Suppressor macrophage treated with lipopolysaccharide for 4 hours (primary cell): ENCODE measurements around the gene ALAS1.
A peak's percentile ranks its signal among the peaks of the same experiment; 100 is the strongest.
"Not testable (repeated sequence)": the region's sequence is repeated elsewhere in the genome, so short reads cannot be mapped to it uniquely, and the experiment has no call there.

Experiments
- DNase-seq: peaks from one replicate; pipeline ENCODE4 v3.0.0-alpha.2; 2020

ALAS1 gene

DNA sequence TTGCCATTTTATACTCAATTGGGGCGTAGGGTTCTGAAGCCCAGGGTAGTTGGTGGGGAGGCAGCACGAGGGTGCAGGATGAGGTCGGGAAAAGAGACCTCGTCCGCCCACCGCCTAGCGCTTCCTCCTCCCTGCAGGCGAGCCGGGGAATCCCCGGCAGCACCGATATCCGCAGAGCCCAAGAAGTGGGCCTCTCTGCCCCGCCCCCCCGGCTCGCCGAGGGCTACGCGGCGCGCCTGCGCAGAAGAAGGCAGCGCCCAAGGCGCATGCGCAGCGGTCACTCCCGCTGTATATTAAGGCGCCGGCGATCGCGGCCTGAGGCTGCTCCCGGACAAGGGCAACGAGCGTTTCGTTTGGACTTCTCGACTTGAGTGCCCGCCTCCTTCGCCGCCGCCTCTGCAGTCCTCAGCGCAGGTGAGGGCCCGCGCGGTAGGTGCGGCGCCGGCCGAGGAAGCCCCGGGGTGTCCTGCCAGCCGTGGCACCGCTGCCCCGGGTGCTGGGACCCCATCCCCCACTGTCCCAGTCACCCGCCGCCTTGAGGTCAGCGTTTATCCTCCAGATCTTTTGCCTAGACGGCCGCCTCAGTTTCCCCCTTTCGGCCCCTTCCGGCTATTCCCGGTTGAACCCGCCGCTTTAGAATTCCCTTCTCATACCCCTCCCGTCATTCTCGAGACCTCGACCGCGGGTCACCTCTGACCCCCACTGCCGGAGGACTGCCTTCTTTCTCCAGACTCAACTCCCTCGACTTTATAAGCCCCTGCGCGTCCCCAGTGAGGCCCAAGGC, at the start of gene ALAS1:
Gene ALAS1 (plus strand): TSS at position 319 of the 784 bp plus-strand sequence. CDS start 1,082 bp downstream, outside the sequence.
- peak; percentile 98 for DNase-seq

DNA sequence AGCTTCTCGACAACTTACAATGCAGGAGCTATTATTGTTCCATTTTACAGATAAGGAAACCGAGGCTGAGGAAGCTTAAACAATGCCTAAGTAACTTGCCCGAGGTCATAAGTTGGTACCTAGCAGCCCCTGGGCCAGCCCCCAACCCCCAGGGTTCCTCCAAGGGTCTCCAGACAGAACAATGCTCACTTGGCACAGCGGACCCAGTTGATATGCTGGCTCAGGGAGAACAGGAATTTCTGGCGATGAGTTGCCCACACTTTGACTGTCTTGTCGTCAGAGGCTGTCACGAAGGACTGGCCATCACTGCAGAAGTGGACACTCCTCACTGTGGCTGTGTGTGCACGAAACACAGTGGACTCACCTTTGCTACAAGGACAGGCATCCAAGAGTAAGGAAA, 48.9 kb upstream of the ALAS1 start:
- no peak for DNase-seq

DNA sequence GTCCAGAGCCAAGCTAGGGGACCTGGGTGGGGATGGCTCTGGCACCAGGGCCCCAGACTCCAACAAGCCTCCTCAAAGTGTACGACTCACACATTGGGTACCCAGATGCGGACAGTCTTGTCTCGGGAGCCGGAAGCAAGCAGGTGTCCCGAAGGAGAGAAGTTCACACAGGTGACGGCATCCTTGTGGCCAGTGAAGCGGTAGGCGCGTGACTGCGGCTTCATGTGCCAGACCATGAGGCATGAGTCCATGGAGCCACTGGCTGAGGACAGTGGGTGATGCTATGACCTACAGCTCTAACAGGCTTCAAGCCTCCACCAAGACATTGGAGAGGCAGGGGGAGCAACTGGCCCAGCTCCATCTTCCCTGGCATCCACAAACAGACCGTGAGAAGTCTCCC, 48.2 kb upstream of the ALAS1 start:
- no peak for DNase-seq

DNA sequence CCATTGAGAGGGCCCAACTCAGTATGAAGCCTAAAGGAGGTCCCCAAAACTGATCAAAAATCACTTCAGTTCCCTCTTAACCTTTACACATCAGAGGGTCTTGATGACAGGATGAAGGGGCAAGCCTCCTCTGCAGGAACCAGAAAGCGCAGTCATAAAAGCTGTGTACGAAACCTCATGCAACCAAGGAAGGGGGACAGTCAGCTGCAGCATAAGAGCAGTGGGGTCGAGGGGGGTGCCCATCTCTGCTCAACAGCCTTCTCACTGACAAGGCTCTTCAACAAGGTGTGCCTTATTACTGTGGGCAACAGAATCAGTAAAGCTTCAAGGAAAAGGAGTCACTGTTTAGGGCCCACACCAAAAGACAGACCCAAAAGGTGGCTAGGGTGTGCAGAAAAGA, 47.6 kb upstream of the ALAS1 start:
- no peak for DNase-seq

DNA sequence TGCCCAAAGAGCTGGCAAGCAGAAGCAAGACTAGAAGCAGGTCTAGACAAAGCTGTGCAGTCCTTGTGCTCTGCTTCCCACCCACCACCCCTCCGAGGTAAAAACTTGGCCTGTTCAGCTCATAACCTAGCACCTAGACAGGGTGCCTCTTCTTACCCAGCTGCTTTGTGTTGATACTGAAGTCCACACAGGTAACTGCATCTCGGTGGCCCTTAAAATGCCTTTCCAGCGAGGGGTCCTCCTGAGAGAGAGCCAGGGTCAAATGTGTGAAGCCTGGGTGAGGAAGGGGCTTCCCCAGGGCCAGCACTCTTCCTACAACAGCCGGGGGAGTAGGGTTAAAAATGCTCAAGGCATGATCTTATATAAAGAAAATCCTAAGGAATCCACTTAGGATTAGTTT, 47.1 kb upstream of the ALAS1 start:
- no peak for DNase-seq

DNA sequence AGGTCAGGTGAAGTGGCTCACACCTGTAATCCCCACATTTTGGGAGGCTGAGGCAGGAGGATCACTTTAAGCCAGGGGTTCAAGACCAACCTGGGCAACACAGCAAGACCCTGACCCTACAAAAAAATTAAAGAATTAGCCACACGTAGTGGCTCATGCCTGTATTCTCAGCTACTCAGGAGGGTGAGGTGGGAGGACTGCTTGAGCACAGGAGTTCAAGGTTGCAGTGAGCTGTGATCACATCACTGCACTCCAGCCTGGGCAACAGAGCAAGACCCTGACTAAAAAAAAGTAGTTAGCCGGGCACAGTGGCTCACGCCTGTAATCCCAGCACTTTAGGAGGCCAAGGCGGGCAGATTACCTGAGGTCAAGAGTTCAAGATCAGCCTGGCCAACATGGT, 46.0 kb upstream of the ALAS1 start:
- not testable (repeated sequence) for DNase-seq

DNA sequence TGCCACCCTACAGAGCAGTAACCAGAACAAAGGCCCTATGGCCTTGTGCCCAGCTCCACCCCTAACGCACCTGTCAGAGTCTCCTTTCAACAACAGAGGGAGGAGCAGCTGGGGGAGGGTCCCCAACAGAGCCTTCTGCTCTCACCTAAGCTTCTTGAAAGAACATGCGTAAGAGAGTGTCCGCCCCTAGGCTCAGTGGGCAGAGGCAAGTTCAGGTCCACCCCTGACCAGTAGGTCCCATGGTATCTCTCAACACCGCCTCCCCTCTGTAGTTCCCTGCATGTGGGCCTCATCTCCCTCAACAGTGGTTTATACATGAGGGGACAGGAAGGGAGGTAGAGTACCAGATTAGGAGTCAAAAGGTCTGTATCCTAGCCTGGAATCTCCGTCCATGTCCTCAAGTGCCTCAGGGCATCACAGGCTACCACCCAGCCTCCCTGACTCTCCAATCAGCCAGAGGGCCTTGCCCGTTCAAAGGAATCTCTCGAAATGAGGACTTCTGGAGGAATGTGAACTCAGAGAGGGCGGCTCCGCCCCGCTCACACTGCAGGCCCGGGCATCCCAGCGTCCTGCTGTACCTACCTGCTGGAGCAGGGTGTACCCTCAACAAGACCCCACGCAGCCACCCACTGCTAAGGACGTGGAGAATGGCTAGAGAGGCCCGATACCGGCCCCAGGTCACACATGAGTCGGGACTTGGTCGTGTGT, 44.4 kb upstream of the ALAS1 start:
- DNase-seq: no peak

DNA sequence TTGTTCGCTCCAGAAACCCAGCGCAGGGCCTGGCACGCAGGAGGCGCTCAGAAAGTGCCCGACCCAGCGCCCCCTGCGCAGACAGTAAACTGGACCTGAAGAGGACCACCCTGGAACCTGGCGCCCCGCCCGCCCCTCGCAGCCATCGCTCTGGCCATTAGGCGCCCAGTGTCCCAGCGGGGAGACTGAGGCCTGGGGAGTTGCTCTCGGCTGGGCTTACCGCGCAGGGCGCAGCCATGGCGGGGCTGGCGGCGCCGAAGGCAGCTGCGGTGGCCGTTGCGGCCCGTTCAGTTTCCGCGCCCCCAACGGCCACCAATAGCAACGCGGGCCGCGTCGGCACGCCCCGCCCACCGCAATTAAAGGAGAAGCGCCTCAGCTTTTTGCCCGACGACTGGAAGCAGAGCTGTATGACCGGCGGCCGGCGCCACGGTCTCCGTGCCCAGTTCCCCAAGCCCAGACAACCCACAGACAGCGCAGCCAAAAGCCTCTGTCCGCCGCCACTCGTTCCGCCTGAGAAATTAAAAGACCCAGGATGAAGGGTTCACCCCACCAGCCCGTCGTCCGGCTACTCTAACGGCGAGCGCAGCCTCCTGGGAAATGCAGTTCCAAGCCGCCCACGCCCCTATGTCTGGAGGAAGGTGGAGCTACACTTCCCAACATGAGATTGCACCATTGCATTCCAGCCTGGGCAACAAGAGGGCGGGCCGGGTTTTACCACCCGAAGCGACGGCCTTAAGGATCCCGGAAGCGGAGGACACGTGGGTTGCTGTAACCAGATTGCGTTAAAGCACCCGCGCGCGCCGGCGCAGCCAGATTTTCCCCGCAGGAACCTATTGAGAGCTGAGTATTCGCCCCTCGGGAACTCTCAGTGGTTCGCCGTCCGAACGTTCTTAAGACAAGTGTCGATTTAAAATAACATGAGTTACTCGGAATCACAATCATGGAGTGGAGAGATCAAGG, 43.5 kb upstream of the ALAS1 start, which contains the start of gene POC1A:
Gene POC1A (minus strand): TSS at position 289 of the 960 bp plus-strand sequence. CDS start 51 bp downstream, at position 238.
- DNase-seq: peak; percentile 99

DNA sequence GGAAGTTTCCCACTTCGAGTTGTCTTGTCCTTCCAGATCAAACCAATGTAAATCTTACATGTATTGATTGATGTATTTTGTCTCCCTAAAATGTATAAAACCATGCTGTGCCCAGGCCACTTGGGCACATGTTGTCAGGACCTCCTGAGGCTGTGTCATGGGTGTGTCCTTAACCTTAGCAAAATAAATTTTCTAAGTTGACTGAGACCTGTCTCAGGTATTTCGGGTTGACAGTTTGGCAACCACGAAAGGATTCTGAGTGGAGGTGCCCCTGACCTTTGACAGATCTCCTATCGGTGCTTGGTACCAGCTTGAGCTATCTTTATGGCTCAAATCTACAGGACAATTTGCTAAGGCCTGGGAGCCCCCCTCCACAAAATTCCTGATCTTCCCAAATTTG, 42.0 kb upstream of the ALAS1 start:
- DNase-seq: no peak

DNA sequence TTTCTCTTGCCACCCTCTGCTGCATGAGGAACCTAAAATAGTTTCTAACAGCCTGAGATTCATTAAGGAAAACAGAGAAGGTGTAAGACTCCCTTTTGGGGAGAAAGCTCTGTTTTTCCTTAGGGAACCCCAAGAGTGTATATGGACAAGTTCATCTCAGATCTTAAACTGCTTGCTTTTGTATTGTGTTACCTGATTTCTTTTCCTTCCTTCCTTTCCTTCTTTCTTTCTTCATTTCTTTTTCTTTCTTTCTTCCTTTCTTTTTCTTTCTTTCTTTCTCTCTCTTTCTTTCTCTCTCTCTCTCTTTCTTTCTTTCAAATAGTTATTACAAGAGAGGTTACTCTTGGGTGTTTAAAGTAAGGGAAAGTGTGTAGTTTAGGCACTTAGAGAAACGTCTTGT, 38.5 kb upstream of the ALAS1 start:
- no peak for DNase-seq

DNA sequence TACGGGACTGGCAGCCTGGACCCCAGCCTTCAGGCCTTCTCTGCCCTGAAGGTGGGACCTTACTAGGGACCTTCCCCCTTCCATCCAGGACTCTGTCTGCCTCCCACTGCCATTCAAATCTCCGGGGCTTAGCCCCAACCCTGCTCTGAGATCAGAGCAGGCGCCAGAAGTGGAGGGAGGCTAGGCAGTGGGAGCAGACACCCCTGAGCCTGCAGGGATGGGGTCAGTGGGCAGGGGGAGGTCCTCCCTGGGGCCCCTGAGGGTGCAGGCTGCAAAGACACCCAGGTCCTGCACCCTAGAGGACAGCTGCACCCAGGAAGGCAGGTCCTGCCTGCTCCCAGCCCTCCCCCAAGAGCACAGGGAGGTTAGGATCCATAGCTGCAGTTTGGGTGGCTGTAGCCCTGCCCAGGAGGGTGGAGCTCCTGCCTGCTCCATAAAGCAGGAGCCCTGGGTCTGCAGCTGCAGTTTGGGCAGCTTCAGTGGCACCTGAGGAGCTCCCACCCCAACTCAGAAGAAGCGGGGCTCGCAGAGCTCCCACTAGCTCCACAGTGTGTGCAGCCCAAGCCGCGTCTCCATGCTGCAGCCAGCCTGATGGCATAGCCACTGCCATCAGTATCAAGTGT, 35.6 kb upstream of the ALAS1 start:
- DNase-seq: no peak

DNA sequence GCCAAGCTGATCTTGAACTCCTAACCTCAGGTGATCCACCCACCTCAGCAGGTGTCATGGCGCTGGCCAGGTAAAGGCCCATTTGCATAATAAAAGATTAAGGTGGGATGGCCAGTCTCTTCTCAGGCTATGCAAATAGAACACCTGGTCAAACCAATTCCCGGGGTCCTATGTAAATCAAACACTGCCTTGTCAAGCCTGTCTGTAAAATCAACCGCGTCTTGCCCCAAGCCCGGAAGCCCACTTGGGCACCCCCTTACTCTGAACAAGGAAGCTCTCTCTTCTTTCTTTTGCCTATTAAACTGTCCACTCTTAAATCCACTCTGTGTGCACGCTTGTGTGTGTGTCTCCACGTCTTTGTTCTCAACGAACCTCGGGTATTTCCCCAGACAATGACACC, 30.7 kb upstream of the ALAS1 start:
- DNase-seq: no peak

DNA sequence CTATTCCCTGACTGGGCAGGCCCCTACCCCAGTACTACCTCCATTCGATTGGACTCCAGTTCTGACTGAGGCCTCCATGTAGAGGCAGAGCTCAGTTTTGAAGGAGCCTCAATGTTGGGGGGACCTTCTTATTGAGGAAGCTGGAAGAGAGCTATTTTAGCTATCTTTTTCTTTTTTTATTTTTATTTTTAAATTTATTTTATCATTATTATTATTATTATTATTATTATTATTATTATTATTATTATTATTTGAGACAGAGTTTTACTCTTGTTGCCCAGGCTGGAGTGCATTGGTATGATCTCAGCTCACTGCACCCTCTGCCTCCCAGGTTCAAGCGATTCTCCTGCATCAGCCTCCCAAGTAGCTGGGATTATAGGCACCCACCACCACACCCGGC, 27.7 kb upstream of the ALAS1 start:
- DNase-seq: not testable (repeated sequence)

DNA sequence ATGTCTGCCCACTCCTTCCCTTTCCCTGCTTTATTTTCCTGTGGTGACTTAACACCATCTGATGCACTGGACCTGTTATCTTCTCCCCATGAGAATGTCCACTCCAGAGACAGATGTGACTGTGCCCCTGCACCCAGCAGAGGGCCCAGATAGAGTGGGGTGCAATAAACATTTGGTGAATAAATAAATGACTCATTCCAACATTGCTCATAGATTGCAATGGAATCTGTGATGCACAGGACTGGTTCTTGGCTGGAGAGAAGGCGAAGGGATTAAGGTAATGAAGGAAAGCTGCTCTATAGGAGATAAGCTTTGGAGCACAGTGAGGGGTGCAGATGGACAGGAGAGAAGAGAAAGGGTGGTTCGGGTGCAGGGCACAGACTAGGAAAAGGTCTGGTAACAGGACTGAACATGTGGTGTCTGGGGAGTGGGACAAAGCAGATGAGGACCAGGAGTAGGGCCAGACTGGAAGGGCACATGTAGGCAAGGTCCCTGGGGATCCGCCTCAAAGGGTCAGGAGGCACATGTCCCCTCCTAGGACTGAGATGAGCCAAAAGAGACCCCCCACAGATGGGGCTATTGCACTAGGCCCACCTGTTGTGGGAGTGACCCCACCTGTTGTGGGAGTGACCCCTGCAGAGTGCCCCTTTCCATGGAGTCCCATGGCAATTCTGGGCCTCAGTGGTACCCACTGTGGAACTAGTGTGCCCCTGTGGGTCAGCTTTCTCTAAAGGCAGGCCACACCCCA, 26.3 kb upstream of the ALAS1 start:
- peak; percentile 37 for DNase-seq

DNA sequence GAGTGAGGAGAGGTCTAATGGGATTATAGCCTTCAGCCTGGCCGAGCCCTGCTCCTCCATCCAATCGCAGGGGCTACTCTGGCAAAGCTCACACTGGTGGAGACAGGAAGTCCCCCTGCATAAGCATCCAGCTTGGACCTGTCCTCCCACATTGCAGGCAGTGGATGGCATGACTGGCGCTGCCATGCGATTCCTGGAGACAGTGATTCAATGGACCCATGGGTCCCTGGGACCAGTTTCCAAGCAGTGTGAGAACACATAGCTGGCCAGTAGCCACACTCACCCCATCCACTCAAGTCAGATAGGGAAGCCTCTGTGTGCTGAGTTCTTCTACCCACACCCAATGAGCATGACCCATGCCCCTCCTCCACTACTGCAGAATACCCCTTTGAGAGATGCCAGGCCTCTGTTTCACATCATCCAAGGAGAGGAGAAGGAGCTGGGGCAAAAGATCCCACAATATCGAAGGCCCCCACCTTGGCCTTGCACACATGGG, 25.6 kb upstream of the ALAS1 start:
- DNase-seq: no peak

DNA sequence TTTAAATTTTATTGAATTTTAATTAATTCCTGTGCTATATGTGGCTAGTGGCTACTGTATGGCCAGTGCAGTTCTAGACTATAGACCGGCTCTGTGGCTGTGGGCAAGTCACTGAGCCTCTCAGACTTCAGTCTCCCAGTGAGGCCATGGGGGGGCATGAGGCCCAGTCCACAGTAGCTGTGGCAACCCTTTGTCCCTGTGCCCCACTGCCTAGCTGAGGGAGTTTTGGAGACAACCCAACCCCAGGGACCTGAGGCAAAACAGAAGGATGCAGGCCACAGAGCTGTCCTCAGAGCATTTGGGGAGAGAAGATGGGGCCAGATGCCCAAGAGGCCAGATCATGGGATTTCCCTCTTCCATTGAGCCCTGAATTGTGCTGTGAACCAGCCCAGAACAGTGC, 24.9 kb upstream of the ALAS1 start:
- DNase-seq: no peak

DNA sequence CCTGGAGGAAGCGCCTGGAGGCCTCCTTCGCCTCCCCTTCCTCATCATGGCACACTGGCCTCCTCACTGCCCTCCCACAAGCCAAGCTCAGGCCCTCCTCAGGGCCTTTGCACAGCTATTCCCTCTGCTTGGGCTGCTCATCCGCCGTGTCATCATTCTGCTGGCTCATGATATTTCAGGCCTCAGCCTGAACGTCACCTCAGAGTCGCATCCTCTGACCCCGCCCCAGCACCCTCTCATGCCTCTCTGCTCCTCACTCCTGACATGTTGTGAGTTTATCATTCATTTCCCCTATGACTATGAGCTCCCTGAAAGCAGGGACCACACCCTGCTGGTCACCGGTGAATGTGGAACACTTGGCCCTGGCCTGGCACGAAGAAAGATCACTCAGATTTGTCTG, 23.1 kb upstream of the ALAS1 start:
- peak; percentile 74 for DNase-seq

DNA sequence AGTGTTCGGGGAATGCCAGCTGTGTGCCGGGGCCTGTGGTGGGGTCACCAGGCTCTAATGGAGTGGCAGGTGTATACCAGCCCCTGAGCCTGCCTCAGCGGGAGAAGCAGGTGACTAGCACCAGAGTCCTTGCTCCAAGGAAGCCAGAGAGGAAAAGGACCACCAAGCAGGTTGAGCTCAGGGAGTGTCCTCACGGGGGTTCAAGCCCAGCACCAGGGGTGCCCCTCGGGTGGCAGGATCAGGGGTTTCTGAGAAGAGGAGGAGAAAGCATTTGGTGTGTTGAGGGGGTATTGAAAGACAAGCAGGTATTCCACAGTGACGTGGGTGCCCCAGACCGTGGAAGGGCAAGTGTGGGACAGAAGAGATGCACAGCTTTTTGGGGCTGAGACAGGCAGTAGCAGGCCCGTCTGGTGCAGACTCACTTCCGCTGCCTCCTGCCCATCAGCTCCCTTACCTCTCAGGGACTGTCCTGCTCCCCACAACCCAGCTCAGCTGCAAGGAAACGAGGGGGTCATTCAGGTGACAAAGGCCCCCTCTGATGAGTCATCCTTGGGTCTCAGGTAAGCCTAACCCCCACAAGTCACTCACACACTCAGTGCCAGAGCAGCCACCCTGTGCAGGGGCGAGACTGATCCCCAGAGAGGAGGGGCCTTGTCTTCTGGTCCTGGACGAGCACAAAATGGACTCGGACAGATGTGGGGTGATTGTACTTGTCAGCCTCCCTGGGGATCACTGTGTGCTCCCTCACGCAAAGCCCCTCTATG, 22.4 kb upstream of the ALAS1 start:
- DNase-seq: no peak

DNA sequence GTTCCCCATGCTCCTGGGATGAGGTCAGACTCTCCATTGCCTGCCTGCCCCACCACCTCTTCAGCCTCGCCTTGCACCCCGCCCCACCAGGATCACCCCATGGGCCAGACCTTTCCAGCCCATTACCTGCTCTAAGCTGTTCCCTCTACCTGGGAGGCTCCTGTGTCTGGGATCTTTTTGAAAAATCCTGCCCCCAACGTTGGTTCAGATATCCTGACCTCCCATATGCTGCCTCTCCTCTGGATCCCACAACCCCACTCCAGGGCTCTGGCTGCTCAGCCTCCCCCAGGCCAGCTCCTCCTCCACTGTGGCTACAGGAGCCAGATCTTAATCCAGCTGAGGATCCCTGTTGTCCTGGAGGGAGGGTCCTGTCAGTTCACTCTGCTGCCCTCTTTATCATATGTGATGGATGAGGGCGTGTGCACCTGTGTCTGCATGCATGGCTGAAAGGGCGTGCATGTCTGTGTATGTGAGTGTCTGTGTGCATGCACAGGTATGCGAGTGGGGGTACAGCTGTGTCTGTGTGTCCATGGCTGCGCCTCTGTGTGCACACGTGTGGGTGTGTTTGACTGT, 21.7 kb upstream of the ALAS1 start:
- DNase-seq: no peak

DNA sequence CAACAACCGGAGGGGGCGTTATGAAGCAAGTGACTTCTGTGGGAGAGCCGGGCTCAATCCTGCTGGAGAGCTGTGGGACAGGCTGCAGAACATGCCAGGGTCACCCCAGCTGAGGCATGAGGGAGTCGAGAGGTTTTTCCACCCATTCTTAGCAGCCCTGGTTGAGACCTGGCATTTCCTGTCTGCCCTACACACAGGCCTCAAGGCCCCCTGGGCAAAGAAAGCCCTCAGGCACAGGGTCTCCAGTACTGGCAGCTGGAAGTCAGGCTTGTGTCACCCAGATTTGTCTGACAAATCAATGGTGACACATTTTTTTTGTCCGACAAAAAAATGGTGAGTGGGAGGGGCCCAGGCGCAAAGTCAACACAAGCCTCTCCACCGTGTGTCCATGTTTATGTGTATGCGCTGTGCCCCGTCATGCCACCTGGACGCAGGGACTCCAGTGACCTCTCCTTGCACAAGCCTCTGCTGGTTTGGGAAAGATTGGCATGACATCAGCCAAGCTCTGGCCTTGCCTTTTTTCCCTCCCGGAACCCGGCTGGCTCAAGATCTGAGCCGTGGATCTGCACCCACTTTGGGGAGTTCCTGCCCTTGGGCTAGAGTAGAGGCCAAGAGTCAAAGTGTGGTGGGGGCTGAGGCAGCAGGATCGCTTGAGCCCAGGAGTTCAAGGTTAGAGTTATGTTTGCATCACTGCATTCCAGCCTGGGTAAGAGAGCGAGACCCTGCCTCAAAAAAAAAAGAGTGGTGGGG, 20.8 kb upstream of the ALAS1 start:
- no peak for DNase-seq
